Stimulated activated CD8-positive, alpha-beta memory T cell treated with anti-CD3 and anti-CD28 coated beads, Interleukin-7, amount 100 ng/mL, for 48 hours (primary cell): ENCODE data around the gene TMEM63A.
"Not testable (repeated sequence)": the region's sequence is repeated elsewhere in the genome, so short reads cannot be mapped to it uniquely, and the experiment has no call there.

Source experiments
- DNase-seq, 2 donors: peaks; one replicate each; pipeline ENCODE4 v3.0.0-alpha.2; 2020; ENCODE audit warnings: low read depth in 1 of 2; ENCODE audit errors: extremely low read depth in 1 of 2

The TMEM63A gene

DNA sequence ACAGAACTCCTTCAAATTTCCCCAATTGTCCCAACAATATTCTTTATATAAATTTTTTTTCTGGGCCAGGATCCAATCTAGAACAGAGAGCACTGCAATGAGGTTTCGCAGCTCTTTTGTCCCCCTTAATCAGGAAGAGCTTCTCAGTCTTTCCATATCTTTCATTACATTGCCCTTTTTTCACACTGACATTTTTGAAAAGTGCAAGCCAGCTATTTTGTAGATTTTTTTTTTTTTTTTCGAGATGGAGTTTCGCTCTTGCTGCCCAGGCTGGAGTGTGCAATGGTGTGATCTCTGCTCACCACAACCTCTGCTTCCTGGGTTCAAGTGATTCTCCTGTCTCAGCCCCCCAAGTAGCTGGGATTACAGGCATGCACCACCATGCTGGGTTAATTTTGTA, 75.4 kb downstream of the TMEM63A start:
- not testable (repeated sequence) for DNase-seq

DNA sequence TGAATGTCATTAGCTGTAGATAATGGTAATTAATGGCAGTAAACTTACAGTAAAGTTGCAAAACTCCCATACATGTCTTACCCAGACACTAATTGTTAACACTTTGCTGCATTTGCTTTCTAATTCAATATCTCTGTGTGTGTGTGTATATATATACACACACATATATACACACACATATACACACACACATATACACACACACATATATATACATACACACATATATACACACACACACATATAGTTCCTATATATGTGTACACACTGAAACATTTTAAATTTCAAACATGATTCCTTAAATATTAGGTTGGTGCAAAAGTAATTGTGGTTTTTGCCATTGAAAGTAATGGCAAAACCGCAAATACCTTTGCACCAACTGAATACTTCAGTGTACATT, 75.9 kb downstream of the TMEM63A start:
- no peak for DNase-seq

DNA sequence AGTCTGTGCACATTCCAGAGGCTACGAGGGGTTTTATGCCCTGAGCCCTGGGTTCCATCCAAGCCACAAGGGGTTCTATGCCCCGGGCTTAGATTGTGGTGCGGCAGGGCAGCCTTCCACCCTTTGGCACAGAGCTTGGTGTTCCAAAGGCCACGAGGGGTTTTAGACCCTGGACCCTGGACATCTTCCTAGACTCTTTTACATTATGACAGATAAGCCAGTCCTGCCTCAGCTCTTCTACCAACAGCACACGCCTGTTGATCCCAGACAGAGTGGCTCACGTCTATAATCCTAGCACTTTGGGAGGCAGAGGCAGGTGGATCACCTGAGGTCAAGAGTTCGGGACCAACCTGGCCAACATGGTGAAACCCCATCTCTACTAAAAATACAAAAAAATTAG, 81.0 kb downstream of the TMEM63A start:
- not testable (repeated sequence) for DNase-seq

DNA sequence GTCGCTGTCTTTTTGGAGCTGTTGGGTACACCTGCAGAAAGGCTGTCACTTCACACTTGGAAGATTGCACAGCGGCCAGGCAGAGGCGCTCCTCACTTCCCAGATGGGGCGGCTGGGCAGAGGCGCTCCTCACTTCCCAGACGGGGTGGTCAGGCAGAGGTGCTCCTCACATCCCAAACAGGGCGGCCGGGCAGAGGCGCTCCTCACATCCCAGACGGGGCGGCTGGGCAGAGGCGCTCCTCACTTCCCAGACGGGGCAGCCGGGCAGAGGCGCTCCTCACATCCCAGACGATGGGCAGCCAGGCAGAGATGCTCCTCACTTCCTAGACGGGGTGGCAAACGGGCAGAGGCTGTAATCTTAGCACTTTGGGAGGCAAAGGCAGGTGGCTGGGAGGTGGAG, 86.1 kb downstream of the TMEM63A start:
- not testable (repeated sequence) for DNase-seq
